Measurements from ENCODE around the gene OVOL2.
"Not testable (repeated sequence)": the region's sequence is repeated elsewhere in the genome, so short reads cannot be mapped to it uniquely, and the experiment has no call there.

The OVOL2 gene

GRCh38 chr20:18056174-18057100 lies 1.3 kb downstream of the OVOL2 start:
- DNase-seq: no peak

- DNase-seq: no peak
These were observed 2.5 kb downstream of the OVOL2 start for GRCh38 chr20:18055261-18055660.

GRCh38 chr20:18052856-18053255 lies 4.9 kb downstream of the OVOL2 start:
- DNase-seq: no peak

- no peak for DNase-seq
These were observed 7.1 kb downstream of the OVOL2 start for GRCh38 chr20:18050628-18051027.

GRCh38 chr20:18048176-18048575 lies 9.5 kb downstream of the OVOL2 start:
- no peak for DNase-seq

- no peak for DNase-seq
These were observed 11.2 kb downstream of the OVOL2 start for GRCh38 chr20:18046535-18046934.

- no peak for DNase-seq
These were observed 15.5 kb downstream of the OVOL2 start for GRCh38 chr20:18042229-18042628.

GRCh38 chr20:18041462-18041861 lies 16.3 kb downstream of the OVOL2 start:
- DNase-seq: no peak

GRCh38 chr20:18039063-18039462 lies 18.7 kb downstream of the OVOL2 start:
- DNase-seq: no peak

- DNase-seq: no peak
These were observed 23.7 kb downstream of the OVOL2 start for GRCh38 chr20:18034039-18034438.

- DNase-seq: no peak
These were observed 24.5 kb downstream of the OVOL2 start for GRCh38 chr20:18032977-18033892.

- DNase-seq: no peak
These were observed 25.7 kb downstream of the OVOL2 start for GRCh38 chr20:18031888-18032509.

GRCh38 chr20:18031050-18031449 lies 26.7 kb downstream of the OVOL2 start:
- no peak for DNase-seq

- DNase-seq: no peak
These were observed 27.7 kb downstream of the OVOL2 start for GRCh38 chr20:18030020-18030419.

- not testable (repeated sequence) for DNase-seq
These were observed 30.7 kb downstream of the OVOL2 start for GRCh38 chr20:18027011-18027410.

GRCh38 chr20:18024606-18025127 lies 33.0 kb downstream of the OVOL2 start:
- no peak for DNase-seq

GRCh38 chr20:18020931-18021330 lies 36.8 kb downstream of the OVOL2 start:
- DNase-seq: no peak

- DNase-seq: no peak
These were observed 38.6 kb downstream of the OVOL2 start for GRCh38 chr20:18019068-18019467.

GRCh38 chr20:18018100-18018499 lies 39.6 kb downstream of the OVOL2 start:
- no peak for DNase-seq

- no peak for DNase-seq
These were observed 40.9 kb downstream of the OVOL2 start for GRCh38 chr20:18016772-18017171.

GRCh38 chr20:18014411-18014810 lies 43.3 kb downstream of the OVOL2 start:
- no peak for DNase-seq

GRCh38 chr20:18012901-18013300 lies 44.8 kb downstream of the OVOL2 start:
- no peak for DNase-seq
